ENCODE data around the gene VWA2.

DNA sequence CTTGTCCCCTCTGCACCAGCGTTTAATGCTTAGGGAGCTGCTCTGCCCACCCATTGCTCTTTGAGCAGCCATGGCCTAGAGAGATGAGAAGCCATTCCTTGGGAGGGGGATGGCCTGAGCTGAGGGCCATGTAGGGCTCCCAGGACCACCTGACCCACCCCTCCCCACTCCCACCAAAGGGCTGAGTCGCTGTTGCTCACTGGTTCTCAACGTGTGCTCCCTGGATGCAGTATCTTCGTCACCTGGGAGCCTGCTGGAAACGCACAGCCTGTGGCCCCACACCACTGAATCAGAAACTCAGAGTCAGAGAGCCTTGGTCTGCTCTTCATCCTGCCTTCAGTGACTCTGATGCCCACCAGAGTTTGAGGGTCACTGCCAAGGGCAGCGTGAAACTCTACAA lies 37.0 kb downstream of the VWA2 start:
- no peak for TF ChIP-seq POLR2AphosphoS5 (IDR thresholded peaks at IDR 0.05; ENCODE audit: low read depth, low read length)
- TF ChIP-seq, protein P1, sequence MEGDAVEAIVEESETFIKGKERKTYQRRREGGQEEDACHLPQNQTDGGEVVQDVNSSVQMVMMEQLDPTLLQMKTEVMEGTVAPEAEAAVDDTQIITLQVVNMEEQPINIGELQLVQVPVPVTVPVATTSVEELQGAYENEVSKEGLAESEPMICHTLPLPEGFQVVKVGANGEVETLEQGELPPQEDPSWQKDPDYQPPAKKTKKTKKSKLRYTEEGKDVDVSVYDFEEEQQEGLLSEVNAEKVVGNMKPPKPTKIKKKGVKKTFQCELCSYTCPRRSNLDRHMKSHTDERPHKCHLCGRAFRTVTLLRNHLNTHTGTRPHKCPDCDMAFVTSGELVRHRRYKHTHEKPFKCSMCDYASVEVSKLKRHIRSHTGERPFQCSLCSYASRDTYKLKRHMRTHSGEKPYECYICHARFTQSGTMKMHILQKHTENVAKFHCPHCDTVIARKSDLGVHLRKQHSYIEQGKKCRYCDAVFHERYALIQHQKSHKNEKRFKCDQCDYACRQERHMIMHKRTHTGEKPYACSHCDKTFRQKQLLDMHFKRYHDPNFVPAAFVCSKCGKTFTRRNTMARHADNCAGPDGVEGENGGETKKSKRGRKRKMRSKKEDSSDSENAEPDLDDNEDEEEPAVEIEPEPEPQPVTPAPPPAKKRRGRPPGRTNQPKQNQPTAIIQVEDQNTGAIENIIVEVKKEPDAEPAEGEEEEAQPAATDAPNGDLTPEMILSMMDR (IDR thresholded peaks at IDR 0.05 in 2 of 3, conservative IDR thresholded peaks at IDR 0.05 in 1 of 3; ENCODE audit: borderline replicate concordance in 1 of 3, insufficient read depth in 1 of 3, low read depth in 2 of 3, low read length in 2 of 3) = no peak
- no peak for TF ChIP-seq RAD21 (IDR thresholded peaks at IDR 0.05; ENCODE audit: low read depth)
- TF ChIP-seq EZH2 (IDR thresholded peaks at IDR 0.05) = no peak

All from HCT116 (cell line).